Neural cell (in vitro differentiated cells): ENCODE data around the gene CBR4. TPM values are rescaled to one million over a fixed set of nuclear protein-coding genes. Genes with fewer than 3 reads are reported as not detected.
A peak's percentile ranks its signal among the peaks of the same experiment; 100 is the strongest.

Experiments used
- H2AFZ ChIP-seq: fragments of 200-600, 300-800 bp; sonication (generic), shearing (Covaris generic); 2 replicates; pipeline ENCODE4 v1.6.0; 2014; ENCODE audit warnings: low read depth, mild to moderate bottlenecking, antibody characterized with exemption, low read length, moderate library complexity
- H3F3A ChIP-seq: fragments of 200-600 bp; shearing (Covaris generic); 2 replicates; pipeline ENCODE4 v1.6.1; 2016; ENCODE audit warnings: mild to moderate bottlenecking, moderate library complexity, mixed read lengths, antibody characterized with exemption, low read length; ENCODE audit not compliant: insufficient read depth, poor library complexity, severe bottlenecking
- H3K27ac ChIP-seq: fragments of 200-600, 300-800 bp; sonication (generic), shearing (Covaris generic); 2 replicates; pipeline ENCODE4 v1.5.1; 2014; ENCODE audit warnings: mild to moderate bottlenecking, low read length, moderate library complexity
- H3K27me3 ChIP-seq: fragments of 300-800, 200-600 bp; sonication (generic), shearing (Covaris generic); 2 replicates; pipeline ENCODE4 v1.6.0; 2014; ENCODE audit warnings: mild to moderate bottlenecking, low read depth, low read length, moderate library complexity; ENCODE audit not compliant: insufficient read depth
- H3K36me3 ChIP-seq: fragments of 300-800, 200-600 bp; sonication (generic), shearing (Covaris generic); 2 replicates; pipeline ENCODE4 v1.5.1; 2014; ENCODE audit warnings: mild to moderate bottlenecking, antibody characterized with exemption, low read length, moderate library complexity; ENCODE audit not compliant: insufficient read depth
- H3K4me2 ChIP-seq: fragments of 300-800, 200-600 bp; sonication (generic), shearing (Covaris generic); 2 replicates; pipeline ENCODE4 v1.6.0; 2014; ENCODE audit warnings: mild to moderate bottlenecking, low read length
- H3K4me3 ChIP-seq: fragments of 300-800, 200-600 bp; sonication (generic), shearing (Covaris generic); 2 replicates; pipeline ENCODE4 v1.5.1; 2014; ENCODE audit warnings: mild to moderate bottlenecking, low read length, moderate library complexity
- H3K79me2 ChIP-seq: fragments of 200-600 bp; shearing (Covaris generic); replicated peaks from 2 replicates; pipeline ENCODE4 v1.6.0; 2014; ENCODE audit warnings: mild to moderate bottlenecking, low read length, moderate library complexity; ENCODE audit not compliant: insufficient read depth
- H3K9ac ChIP-seq: fragments of 300-800, 200-600 bp; sonication (generic), shearing (Covaris generic); 2 replicates; pipeline ENCODE4 v1.6.1; 2016; ENCODE audit warnings: mild to moderate bottlenecking, low read length, mixed read lengths
- H3K9me2 ChIP-seq: fragments of 200-600 bp; shearing (Covaris generic); 2 replicates; pipeline ENCODE4 v1.6.1; 2016; ENCODE audit warnings: mild to moderate bottlenecking, low read length, mixed read lengths; ENCODE audit not compliant: insufficient read depth
- H3K9me3 ChIP-seq: fragments of 200-600, 300-800 bp; sonication (generic), shearing (Covaris generic); 2 replicates; pipeline ENCODE4 v1.6.1; 2016; ENCODE audit warnings: mild to moderate bottlenecking, mixed run types, low read length, moderate library complexity, mixed read lengths
- H4K20me1 ChIP-seq: fragments of 200-600 bp; shearing (Covaris generic); 2 replicates; pipeline ENCODE4 v1.6.1; 2016; ENCODE audit warnings: mild to moderate bottlenecking, mixed run types; ENCODE audit not compliant: insufficient read depth
- CTCF ChIP-seq: fragments of 450-650 bp; IDR thresholded peaks from 2 replicates; pipeline ENCODE4 v1.5.1; 2014; ENCODE audit warnings: antibody characterized with exemption, mild to moderate bottlenecking, moderate library complexity; ENCODE audit not compliant: poor library complexity, severe bottlenecking
- EZH2 ChIP-seq: fragments of 200-600, 300-800 bp; shearing (Covaris generic), sonication (generic); IDR thresholded peaks from 2 replicates; pipeline ENCODE4 v1.6.1; 2014; ENCODE audit warnings: antibody characterized with exemption, low read length, borderline replicate concordance, mild to moderate bottlenecking; ENCODE audit not compliant: insufficient read depth, poor library complexity, severe bottlenecking
- MXI1 ChIP-seq: fragments of 450-650 bp; conservative IDR thresholded peaks from 2 replicates; pipeline ENCODE4 v1.6.1; 2014; ENCODE audit warnings: antibody characterized with exemption, mild to moderate bottlenecking; ENCODE audit not compliant: poor library complexity, severe bottlenecking
- POLR2AphosphoS5 ChIP-seq: IDR thresholded peaks from 2 replicates; pipeline ENCODE4 v1.6.1; 2012
- RAD21 ChIP-seq: fragments of 450-650 bp; conservative IDR thresholded peaks from 2 replicates; pipeline ENCODE4 v1.6.1; 2014; ENCODE audit warnings: antibody characterized with exemption, mild to moderate bottlenecking, moderate library complexity
- SMC3 ChIP-seq: fragments of 450-650 bp; conservative IDR thresholded peaks from 2 replicates; pipeline ENCODE4 v1.6.1; 2014; ENCODE audit warnings: antibody characterized with exemption, mild to moderate bottlenecking, moderate library complexity; ENCODE audit not compliant: poor library complexity
- TAF1 ChIP-seq: IDR thresholded peaks from 2 replicates; pipeline ENCODE4 v1.6.1; 2012; ENCODE audit warnings: low read depth
- polyA plus RNA-seq: library from polyadenylated mRNA; depleted of rRNA; stranded (reverse); fragments of >200 nt; gene quantifications from 2 replicates; pipeline ENCODE4 v1.2.3, GENCODE V29; 2014

CBR4 gene
- polyA plus RNA-seq, 1 donor from 2014 or later: 32.2 TPM

- H4K20me1 ChIP-seq: no peaks in the 10 kb centered on the region
- TF ChIP-seq POLR2AphosphoS5 (no peak), SMC3 (peak; percentile 64), CTCF (peak; percentile 62), TAF1 (no peak), RAD21 (peak; percentile 66)
- H3K4me2 ChIP-seq: no peak overlapping the region
- no peaks in the 10 kb centered on the region for H3F3A ChIP-seq
- H3K36me3 ChIP-seq: peaks cover 5% of the 10 kb centered on the region
- no peaks in the 10 kb centered on the region for H3K27me3 ChIP-seq
- H3K79me2 ChIP-seq: peaks cover 32% of the 10 kb centered on the region
- H3K27ac ChIP-seq: no peak overlapping the region
- peak overlapping the region; percentile 44 for H3K4me3 ChIP-seq
- H3K9ac ChIP-seq: no peak overlapping the region
- no peaks in the 10 kb centered on the region for H3K9me3 ChIP-seq
- no peak overlapping the region for H2AFZ ChIP-seq
- H3K9me2 ChIP-seq: no peaks in the 10 kb centered on the region
These were observed 4.5 kb downstream of the CBR4 start for GRCh38 chr4:169005453-169006099.

DNA sequence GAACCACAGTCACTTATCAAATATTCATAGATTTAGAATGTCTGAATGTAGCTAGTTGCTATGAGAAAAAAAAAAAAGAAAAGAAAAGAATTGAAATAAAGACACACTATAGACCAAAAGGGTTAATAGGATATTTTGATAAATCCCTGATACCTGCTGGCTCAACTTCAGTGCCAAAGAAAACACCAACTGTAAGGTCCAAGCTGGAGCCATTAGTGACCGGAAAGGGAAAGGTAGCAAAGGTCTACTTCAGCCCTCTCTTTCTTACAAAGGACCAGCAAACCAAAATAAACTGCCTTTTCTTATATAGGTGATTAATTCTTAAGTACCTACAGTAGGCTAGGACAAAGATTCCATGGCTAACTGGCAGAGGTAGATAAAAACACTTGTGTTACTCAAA, 9.7 kb downstream of the CBR4 start:
- Histone ChIP-seq H3K27me3 (no peaks in the 10 kb centered on the region), H3K4me2 (no peak overlapping the region), H3K9me3 (no peaks in the 10 kb centered on the region), H3K27ac (no peak overlapping the region), H3K9ac (no peak overlapping the region), H3F3A (no peaks in the 10 kb centered on the region), H3K79me2 (no peaks in the 10 kb centered on the region), H3K36me3 (peaks cover 9% of the 10 kb centered on the region), H3K4me3 (no peak overlapping the region), H4K20me1 (no peaks in the 10 kb centered on the region), H2AFZ (no peak overlapping the region), H3K9me2 (no peaks in the 10 kb centered on the region)
- TF ChIP-seq MXI1 (no peak), RAD21 (no peak), EZH2 (no peak), CTCF (no peak), SMC3 (no peak), POLR2AphosphoS5 (no peak)

- Histone ChIP-seq H3K4me3 (no peak overlapping the region), H3K27ac (no peak overlapping the region), H2AFZ (no peak overlapping the region), H3K36me3 (peaks cover 9% of the 10 kb centered on the region), H3K9me3 (no peaks in the 10 kb centered on the region), H3F3A (no peaks in the 10 kb centered on the region), H4K20me1 (no peaks in the 10 kb centered on the region), H3K79me2 (no peaks in the 10 kb centered on the region), H3K4me2 (no peak overlapping the region), H3K9ac (no peak overlapping the region), H3K27me3 (no peaks in the 10 kb centered on the region), H3K9me2 (no peaks in the 10 kb centered on the region)
- TF ChIP-seq TAF1 (no peak), RAD21 (no peak), POLR2AphosphoS5 (no peak)
These were observed 10.2 kb downstream of the CBR4 start for GRCh38 chr4:168999809-169000208.
